GM13977 (cell line): ENCODE measurements around the gene ARHGAP15.
"Not testable (repeated sequence)": the region's sequence is repeated elsewhere in the genome, so short reads cannot be mapped to it uniquely, and the experiment has no call there.

Experiments
- DNase-seq: peaks from one replicate; pipeline ENCODE4 v3.0.0; 2012; ENCODE audit warnings: low spot score
- in situ Hi-C: fragments of 300-500 bp; cut with MboI; formaldehyde crosslinking; loops from one replicate; pipeline ENCODE4 v1.12.0; 2022; ENCODE audit warnings: low sequenced_read_pairs, low pct_unique_long_range_greater_than_20kb, mixed read lengths, inconsistent platforms; ENCODE audit not compliant: unreplicated experiment
- TF ChIP-seq, protein P1 (sequence below): IDR thresholded peaks from 2 replicates; pipeline ENCODE4 v1.5.1; 2012; ENCODE audit warnings: mild to moderate bottlenecking, control low read depth; ENCODE audit not compliant: insufficient read depth; ENCODE audit errors: extremely low read depth, missing control alignments

The ARHGAP15 gene

DNA sequence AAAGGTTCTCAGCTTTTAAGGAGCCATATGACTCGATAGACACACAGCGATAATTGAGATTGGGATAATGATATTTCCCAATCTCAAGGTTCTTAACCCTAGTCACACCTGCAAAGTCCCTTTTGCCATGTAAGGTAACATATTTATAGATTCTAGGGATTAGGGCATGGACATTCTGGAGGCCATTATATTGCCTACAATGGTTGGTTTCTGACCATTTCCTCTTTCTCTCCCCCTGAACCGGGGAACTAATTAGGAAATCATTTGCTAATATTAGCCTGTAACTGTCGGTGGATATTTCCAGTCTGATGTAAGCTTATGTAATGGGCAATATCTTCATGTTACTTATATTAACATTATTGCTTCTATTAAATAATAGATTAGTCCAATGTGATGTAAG, 40.8 kb upstream of the ARHGAP15 start:
- in situ Hi-C loops, result no loop called here
- no peak for DNase-seq
- TF ChIP-seq, protein P1, sequence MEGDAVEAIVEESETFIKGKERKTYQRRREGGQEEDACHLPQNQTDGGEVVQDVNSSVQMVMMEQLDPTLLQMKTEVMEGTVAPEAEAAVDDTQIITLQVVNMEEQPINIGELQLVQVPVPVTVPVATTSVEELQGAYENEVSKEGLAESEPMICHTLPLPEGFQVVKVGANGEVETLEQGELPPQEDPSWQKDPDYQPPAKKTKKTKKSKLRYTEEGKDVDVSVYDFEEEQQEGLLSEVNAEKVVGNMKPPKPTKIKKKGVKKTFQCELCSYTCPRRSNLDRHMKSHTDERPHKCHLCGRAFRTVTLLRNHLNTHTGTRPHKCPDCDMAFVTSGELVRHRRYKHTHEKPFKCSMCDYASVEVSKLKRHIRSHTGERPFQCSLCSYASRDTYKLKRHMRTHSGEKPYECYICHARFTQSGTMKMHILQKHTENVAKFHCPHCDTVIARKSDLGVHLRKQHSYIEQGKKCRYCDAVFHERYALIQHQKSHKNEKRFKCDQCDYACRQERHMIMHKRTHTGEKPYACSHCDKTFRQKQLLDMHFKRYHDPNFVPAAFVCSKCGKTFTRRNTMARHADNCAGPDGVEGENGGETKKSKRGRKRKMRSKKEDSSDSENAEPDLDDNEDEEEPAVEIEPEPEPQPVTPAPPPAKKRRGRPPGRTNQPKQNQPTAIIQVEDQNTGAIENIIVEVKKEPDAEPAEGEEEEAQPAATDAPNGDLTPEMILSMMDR, result no peak

DNA sequence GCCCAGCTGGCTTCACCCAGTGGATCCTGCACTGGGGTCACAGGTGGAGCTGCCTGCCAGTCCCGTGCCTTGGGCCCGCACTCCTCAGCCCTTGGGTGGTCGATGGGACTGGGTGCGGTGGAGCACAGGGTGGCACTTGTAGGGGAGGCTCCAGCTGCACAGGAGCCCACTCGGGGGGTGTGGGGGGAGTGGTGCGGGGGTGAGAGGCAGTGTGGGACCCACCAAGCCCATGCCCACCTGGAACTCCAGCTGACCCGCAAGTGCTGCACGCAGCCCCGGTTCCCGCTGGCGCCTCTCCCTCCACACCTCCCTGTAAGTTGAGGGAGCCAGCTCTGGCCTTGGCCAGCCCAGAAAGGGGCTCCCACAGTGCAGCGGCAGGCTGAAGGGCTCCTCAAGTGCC, 39.7 kb upstream of the ARHGAP15 start:
- in situ Hi-C loops, DNase-seq: not testable (repeated sequence)

DNA sequence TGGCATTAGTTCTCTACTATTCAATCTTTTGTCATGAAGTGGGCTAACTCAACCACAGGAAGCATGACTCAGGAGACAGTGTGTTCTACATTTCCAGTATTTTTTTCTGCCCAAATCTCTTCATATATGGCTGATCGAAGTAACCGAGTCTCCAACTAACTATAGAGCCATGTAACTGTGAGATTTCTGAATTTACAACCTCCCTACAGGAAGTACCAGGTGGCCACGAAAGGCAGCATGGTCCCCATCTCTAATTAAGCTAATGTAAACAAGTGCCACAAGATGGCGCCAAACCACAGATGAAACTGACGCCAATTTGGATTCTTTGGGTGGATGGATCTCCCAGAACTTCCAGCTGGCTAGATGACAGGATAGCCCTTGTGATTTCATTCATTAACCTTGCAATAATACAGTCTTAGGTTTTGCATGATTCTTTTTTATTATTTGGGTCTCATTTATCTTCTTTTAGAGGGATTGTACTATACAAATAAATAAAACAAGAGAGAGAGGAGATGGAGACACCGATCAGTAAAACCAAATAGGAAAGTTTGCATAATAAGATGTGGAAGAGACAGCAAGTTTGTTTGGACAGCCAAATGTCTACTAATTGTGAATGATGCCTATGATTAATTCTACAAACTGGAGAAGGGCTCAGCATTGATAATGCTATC, 18.3 kb upstream of the ARHGAP15 start:
- TF ChIP-seq, protein P1, result peak; percentile 76
- peak; percentile 10 for DNase-seq
- in situ Hi-C loops, result loop anchor here (25.0 kb wide), 1 partner anchor 101 kb away; no protein-coding TSS in a partner anchor

DNA sequence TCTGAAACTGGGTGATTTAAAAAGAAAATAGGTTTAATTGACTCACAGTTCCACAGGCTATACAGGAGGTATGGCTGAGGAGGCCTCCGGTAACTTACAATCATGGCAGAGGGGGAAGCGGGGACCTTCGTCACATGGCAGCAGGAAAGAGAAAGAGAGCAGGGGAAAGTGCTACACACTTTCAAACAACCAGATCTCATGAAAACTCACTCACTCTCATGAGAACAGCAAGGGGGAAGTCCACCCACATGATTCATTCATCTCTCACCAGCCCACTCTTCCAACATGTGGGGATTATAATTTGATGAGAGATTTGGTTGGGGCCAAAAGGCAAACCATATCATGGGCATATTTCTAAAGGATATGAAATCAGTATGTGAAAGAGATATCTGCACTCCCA, 12.0 kb upstream of the ARHGAP15 start:
- in situ Hi-C loops, result loop anchor here (25.0 kb wide), 1 partner anchor 95 kb away; no protein-coding TSS in a partner anchor
- no peak for DNase-seq
- TF ChIP-seq, protein P1, result no peak

DNA sequence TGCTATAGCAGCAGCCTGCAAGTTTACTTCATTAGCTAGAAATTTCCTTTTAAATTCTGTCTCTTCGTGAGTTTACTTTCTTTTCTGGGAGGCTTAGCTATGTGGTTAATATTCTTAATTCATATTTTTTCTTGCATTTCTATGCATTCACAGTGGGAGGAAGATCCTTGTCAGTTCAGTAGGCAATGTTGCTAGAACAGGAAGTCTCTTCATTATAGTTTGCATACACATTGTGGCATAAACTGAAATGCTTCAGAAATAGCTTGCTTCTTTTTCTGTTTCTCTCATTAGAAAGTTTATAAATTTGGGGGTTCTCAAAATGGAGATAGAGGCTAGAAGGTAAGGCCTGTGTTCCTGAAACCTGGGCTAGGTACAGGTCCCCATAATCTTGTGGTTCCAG, 8.1 kb upstream of the ARHGAP15 start:
- TF ChIP-seq, protein P1, result no peak
- in situ Hi-C loops, result loop anchor here (25.0 kb wide), 1 partner anchor 91 kb away; no protein-coding TSS in a partner anchor
- DNase-seq, result no peak

DNA sequence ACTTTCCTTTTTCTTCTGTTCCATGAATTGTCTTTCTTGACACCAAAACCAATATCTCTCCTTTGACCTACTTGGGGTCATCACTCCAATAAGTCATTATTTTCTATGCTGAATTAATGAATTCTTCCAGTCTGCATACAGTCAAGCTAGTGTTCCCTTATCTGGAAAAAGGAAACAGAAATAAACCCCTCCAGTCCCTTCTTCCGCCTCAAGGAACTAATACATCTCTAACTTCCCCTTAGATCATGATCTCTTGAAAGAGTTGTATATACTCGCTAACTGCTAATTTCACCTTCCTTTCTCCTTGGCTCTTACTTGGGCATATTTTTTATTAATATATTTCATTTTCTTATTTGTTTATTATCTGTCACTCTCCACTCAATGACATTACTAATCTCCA, 7.3 kb upstream of the ARHGAP15 start:
- DNase-seq, result no peak
- TF ChIP-seq, protein P1, result no peak
- in situ Hi-C loops, result loop anchor here (25.0 kb wide), 1 partner anchor 90 kb away; no protein-coding TSS in a partner anchor

DNA sequence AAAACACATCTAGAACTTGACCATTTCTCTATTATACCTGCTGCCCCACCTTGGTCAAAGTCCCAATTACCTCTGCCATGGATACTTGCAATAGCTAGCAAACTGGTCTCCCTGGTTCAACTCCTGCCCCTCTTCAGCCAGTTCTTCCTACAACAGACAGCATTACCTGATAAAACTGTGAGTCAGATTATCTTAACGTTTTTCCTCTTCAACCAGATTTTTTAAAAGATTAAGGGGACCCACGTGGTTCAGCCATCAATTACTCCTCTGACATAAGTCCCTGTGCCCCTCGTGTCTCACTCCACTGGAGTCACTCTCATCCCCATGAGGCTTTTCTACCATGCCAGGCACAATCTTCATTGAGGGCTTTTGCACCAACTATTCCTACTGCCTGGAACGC, 5.3 kb upstream of the ARHGAP15 start:
- TF ChIP-seq, protein P1, result no peak
- in situ Hi-C loops, result loop anchor here (25.0 kb wide), 1 partner anchor 88 kb away; no protein-coding TSS in a partner anchor
- DNase-seq, result no peak
